Transverse colon (tissue), 4 donors: ENCODE data around the gene ULK4.

Experiments
- POLR2A ChIP-seq: fragments of 450-650 bp; IDR thresholded peaks from one replicate; pipeline ENCODE4 v1.6.1; 2016; ENCODE audit warnings: antibody characterized with exemption, mild to moderate bottlenecking, moderate library complexity
- POLR2AphosphoS5 ChIP-seq, 3 donors: sonication (generic); formaldehyde crosslinking; IDR thresholded peaks; one replicate each; pipeline ENCODE4 v1.6.1; 2016; ENCODE audit warnings: antibody characterized with exemption in 3 of 3
- TF ChIP-seq, protein P1 (sequence below), 5 experiments: fragments of 200-600 bp in 3 of 5; fragments of 450-650 bp in 2 of 5; sonication (generic) in 3 of 5; IDR thresholded peaks; 1 replicate in 2 of 5; 2 replicates in 3 of 5; pipeline ENCODE4 v1.5.1; 2016 to 2017; ENCODE audit warnings: antibody characterized with exemption in 5 of 5, inconsistent platforms in 3 of 5, mild to moderate bottlenecking in 2 of 5, moderate library complexity in 1 of 5

- TF ChIP-seq, protein P1, sequence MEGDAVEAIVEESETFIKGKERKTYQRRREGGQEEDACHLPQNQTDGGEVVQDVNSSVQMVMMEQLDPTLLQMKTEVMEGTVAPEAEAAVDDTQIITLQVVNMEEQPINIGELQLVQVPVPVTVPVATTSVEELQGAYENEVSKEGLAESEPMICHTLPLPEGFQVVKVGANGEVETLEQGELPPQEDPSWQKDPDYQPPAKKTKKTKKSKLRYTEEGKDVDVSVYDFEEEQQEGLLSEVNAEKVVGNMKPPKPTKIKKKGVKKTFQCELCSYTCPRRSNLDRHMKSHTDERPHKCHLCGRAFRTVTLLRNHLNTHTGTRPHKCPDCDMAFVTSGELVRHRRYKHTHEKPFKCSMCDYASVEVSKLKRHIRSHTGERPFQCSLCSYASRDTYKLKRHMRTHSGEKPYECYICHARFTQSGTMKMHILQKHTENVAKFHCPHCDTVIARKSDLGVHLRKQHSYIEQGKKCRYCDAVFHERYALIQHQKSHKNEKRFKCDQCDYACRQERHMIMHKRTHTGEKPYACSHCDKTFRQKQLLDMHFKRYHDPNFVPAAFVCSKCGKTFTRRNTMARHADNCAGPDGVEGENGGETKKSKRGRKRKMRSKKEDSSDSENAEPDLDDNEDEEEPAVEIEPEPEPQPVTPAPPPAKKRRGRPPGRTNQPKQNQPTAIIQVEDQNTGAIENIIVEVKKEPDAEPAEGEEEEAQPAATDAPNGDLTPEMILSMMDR (IDR thresholded peaks at IDR 0.05): no peak
- TF ChIP-seq POLR2AphosphoS5 (IDR thresholded peaks at IDR 0.05) (no peak), POLR2A (no peak)
These were observed 644.2 kb downstream of the ULK4 start for GRCh38 chr3:41317718-41318117.
